Measurements from ENCODE around the gene WDR88.
"Not testable (repeated sequence)": the region's sequence is repeated elsewhere in the genome, so short reads cannot be mapped to it uniquely, and the experiment has no call there.

The WDR88 gene

DNA sequence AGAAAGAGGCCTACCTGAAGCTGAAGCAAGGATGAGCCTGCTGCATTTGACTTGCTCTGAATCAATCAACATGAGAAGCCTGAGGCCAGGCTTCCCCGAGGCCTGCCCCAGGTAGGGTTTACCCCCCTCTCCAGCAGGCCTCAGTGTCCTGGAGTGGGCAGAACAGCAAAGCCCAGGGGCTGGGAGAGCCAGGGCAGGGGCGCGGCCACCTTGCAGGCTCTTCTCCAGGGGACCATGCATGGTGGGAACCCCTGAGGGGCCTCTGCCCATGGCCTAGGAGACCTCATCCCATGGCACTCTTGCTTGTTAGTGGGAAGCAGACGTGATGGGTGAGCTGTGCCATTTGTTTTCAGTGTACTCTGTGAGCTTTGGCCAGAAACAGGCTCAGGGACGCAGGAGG lies 42.3 kb downstream of the WDR88 start:
- no peak for DNase-seq

DNA sequence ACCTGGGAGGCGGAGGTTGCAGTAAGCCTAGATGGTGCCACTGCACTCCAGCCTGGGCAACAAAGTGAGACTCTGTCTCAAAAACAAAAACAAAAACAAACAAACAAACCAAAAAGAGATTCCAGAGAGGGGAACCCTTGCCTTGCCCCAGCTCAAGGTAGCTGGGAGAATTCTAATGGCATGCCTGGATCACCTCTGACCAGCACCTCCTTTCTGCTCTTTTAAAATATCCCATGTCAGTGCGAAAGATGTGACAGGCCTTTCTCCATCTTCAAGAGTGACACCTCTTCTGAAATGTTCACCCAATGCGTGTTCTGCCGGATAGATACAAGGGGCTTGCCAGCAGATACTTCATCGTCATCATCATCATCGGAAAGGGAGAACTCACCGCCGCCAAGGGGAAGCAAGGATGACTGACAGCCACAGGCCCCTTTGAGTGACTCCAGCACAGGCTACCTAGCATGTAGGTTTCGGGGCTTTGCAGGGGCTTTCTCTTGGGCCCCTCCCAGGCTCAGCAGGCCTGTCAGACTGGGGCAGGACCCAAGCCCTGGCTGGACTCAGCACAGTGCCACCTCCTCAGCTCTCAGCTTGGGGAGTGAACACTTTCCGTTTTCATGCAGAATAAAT lies 43.4 kb downstream of the WDR88 start:
- DNase-seq, result no peak

DNA sequence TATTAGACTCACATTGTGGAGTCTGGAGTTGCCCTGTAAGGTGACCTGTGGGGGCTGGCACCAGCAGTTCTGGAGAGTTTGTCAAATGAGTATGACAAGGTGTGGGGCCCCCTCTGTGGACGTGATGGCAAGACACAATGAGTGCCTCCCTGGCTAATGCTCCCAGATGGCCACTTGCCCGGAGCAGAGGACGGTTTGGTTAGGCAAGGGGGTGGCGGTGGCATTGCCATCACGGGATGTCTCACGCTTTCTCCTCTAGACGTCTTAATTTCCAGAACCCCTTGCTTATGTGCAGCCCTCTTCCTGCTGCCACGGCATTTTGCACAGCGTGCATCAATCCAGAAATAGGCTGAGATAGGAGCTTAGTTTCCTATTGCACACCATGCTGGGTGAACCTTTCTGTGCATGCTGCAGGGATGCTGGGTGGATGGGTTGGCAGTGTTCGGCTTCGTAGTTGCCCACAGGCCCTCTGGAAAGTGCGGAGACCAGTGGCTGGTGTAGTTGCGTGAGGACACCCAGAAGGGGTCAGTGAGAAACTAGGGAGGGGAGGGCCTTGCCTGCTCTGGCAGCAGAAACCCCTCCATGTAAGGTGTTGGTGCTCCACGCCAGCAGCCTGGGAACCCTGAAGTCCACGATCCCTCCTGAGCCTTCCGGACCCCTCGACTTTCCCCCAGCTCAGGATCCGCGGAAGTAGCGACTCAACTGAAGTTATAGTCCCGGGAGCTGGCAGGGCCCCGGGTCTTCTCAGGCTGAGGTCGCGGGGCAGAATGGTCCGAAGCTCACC lies 44.2 kb downstream of the WDR88 start:
- no peak for DNase-seq

- DNase-seq, result peak; percentile 97 to 98
Measured at GRCh38 chr19:33176670-33177416, 44.9 kb downstream of the WDR88 start.

GRCh38 chr19:33177417-33177979 lies 45.6 kb downstream of the WDR88 start:
- peak in 1 of 2 donors; percentile 81 for DNase-seq

- peak in 1 of 2 donors; percentile 45 for DNase-seq
Measured at GRCh38 chr19:33186431-33187182, 54.7 kb downstream of the WDR88 start.

GRCh38 chr19:33187183-33187540 lies 55.2 kb downstream of the WDR88 start:
- DNase-seq, result no peak

DNA sequence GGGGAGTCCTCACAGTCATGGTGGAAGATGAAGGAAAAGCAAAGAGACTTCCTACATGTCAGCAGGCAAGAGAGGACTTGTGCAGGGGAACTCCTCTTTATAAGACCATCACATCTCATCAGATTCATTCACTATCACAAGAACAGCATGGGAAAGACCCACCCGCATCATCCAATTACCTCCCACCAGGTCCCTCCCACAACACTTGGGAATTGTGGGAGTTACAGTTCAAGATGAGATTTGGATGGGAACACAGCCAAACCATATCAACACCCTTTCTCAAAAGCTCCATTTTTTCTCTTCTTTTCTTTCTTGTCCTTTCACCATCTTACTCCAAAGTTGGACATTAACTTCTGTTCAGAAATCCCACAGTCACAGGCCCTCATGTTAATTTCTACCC lies 57.5 kb downstream of the WDR88 start:
- DNase-seq, result no peak

GRCh38 chr19:33191092-33191491 lies 59.2 kb downstream of the WDR88 start:
- not testable (repeated sequence) for DNase-seq

DNA sequence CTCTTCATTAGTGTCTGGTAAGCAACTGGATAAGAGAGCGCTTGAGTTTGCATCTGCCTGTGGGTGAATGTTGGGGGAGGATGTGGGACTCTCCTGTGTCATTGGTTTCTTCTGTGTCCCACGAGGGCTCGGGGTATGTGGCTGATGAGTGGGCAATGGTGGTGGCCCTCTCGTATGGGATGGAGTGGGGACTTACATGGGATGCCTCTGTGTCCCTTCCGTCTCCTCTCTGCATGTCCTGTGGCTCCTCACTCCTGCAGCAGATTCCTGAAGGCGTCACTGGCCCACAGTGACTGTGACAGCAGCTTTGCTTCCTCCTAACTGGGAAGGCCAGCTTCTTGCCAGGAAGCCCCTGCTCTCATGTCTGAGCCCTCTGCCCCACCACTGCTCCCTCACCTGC lies 59.6 kb downstream of the WDR88 start:
- DNase-seq, result no peak

DNA sequence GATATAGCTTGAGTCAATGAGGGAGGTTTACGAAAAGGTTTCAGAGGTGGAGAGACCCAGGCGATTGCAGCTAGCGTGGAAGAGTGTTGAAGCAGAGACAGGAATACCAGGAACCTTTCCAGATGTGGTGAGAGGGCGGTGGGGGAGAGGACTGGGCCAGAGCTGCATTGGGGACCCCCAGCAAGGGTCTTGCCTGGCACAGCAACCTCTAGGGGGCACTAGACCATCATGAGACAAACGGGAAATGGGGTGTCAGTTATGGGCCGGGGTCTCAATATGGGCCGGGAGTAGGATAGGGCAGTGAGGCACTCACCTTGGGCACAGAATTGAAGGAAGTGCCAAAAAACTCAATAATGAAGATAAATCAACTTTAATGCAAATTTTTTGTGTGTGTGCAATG lies 60.1 kb downstream of the WDR88 start:
- no peak for DNase-seq

- no peak for DNase-seq
Measured at GRCh38 chr19:33193269-33193864, 61.5 kb downstream of the WDR88 start.

DNA sequence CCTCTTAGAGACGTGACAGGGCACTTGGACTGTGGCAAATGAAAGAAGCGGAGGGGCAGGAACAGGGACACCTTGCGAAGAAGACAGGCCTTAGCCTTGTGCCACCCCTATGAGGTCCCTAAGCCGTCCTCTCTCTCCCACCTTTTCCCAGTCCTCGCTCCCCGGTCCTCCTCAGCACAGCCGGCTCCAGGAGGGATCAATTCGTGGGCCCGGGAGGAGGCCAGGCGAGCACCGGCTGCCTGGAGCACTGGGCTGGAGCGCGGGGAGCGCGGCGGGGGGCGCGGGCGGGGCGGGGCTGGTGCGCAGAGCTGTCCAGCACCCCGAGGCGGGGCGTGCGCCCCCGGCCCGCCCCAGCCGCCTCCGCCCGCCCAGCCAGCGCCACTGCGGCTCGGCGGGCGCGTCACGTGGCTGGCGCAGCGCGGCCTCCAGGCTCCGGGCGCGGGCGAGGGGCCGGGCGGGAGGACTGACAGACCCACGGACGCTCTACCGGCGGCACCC lies 62.0 kb downstream of the WDR88 start, which contains the start of gene LRP3:
TSS of gene LRP3 (plus strand) at position 466 of the 498 bp plus-strand sequence. CDS start 456 bp downstream, outside the sequence.
- DNase-seq, result no peak

DNA sequence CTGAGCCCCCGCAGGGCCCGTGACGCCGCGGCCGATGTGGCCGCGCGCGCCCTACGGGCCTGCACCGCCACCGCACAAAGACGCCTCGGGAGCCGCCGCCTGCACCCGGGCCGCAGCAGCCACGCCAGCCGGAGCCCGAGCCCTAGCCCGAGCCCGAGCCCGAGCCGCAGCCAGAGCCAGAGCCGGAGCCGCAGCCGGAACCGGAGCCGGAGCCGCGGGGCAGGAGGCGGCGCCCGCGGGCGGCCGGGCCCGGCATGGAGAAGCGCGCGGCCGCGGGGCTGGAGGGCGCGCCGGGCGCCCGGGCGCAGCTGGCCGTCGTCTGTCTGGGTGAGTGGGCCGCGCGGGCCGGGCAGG lies 62.6 kb downstream of the WDR88 start:
- DNase-seq, result no peak

DNA sequence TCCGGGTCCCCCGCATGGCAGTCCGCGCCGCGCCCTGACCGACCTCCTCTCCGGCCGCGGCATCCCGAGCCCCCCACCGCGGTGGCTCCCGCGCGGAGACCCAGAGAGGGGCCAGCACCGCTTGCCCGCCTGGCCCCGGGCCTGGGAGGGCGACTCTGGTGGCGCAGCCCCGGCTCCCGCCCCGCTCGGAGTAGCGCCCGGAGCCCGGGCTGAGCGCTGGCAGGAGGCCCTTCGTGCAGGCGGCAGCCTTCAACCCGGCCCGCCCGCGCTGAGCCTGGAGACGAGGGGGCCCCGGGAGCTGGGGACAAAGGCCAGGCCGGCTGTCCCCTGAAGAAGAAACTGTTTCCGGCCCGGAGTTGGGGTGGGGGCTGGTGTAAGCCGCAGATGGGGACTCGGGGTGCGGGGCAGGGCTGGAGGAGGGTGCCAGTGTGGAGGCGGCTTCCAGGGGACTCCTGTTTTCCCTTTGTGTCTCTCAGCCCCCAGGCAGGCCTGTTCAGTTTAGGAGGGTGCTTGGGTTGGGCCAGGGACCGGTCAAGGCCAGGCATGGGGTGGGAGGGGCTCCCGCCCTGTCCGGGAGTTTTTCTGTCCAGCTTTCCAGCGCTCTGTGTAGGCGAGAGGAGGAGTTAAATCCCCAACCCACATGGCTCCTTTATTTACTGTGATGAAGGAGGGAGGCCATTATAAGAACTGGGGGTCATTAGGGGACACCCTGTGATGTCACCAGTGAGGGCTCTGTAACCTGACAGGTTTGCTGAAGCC lies 63.2 kb downstream of the WDR88 start:
- no peak for DNase-seq

GRCh38 chr19:33195645-33196347 lies 63.9 kb downstream of the WDR88 start:
- no peak for DNase-seq

- DNase-seq, result no peak
Measured at GRCh38 chr19:33196446-33197193, 64.7 kb downstream of the WDR88 start.

- DNase-seq, result no peak
Measured at GRCh38 chr19:33197591-33198000, 65.7 kb downstream of the WDR88 start.

DNA sequence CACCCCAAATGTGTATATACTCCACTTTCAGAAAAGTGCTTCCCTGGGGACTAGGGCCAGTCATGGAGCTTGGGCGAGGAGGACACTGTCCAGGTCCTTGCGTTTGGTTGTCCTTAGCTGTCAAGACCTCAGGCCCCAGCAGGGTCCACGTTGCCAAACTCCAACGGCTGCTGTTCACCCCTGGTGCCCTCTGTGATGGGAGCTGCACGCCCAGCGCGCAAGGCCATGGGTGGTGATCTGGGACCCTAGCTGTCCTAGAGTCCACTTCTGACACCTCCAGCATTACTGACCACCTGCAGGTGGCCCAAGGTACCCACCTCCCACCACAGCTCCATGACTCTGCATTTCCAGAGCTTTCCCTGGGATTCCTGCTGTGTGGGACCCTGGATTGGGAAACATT lies 66.3 kb downstream of the WDR88 start:
- no peak for DNase-seq
